K562 (cell line): ENCODE measurements around the gene GNG3. TPM values are rescaled to one million over a fixed set of nuclear protein-coding genes. Genes with fewer than 3 reads are reported as not detected.

ENCODE experiments used
- ATF7 ChIP-seq: fragments of 450-650 bp; IDR thresholded peaks from 2 replicates; pipeline ENCODE4 v1.7.1; 2014; ENCODE audit warnings: mild to moderate bottlenecking, moderate library complexity
- BRD9 ChIP-seq: fragments of 450-650 bp; IDR thresholded peaks from 2 replicates; pipeline ENCODE4 v1.6.1; 2018; ENCODE audit warnings: low read depth; ENCODE audit not compliant: partially characterized antibody
- CHAMP1 ChIP-seq: fragments of 450-650 bp; IDR thresholded peaks from 2 replicates; pipeline ENCODE4 v1.6.1; 2016; ENCODE audit warnings: mild to moderate bottlenecking
- FOSL1 ChIP-seq: fragments of 200-800 bp; sonication (Bioruptor generic); conservative IDR thresholded peaks from 2 replicates; pipeline ENCODE4 v1.6.1; 2016; ENCODE audit warnings: missing genetic modification characterization, missing compliant biosample characterization
- PHB ChIP-seq: fragments of 250-450 bp; sonication (Bioruptor Pico); IDR thresholded peaks from 2 replicates; pipeline ENCODE4 v1.5.0; 2021
- PHTF2 ChIP-seq: fragments of 250-450 bp; sonication (Bioruptor Pico); IDR thresholded peaks from 2 replicates; pipeline ENCODE4 v1.5.0; 2021; ENCODE audit warnings: mild to moderate bottlenecking
- POLR2B ChIP-seq: fragments of 450-650 bp; IDR thresholded peaks from 2 replicates; pipeline ENCODE4 v1.6.1; 2018; ENCODE audit warnings: low read depth; ENCODE audit not compliant: partially characterized antibody
- REST ChIP-seq, 2 experiments: fragments of 450-650 bp; formaldehyde crosslinking in 1 of 2; IDR thresholded peaks; 2 replicates each; pipeline versions ENCODE4 v1.4.0 to v1.6.1; 2014 to 2020; ENCODE audit warnings: mild to moderate bottlenecking in 2 of 2, borderline replicate concordance in 1 of 2, low read depth in 1 of 2
- RNF219 ChIP-seq: fragments of 250-450 bp; sonication (Bioruptor Pico); IDR thresholded peaks from 2 replicates; pipeline ENCODE4 v1.5.0; 2022; ENCODE audit warnings: mild to moderate bottlenecking
- SIN3A ChIP-seq, 2 experiments: fragments of 150-350 bp in 1 of 2; IDR thresholded peaks; 2 replicates each; pipeline ENCODE4 v1.6.1; 2011 to 2016; ENCODE audit warnings: borderline replicate concordance in 2 of 2, low read depth in 2 of 2, low read length in 2 of 2, mild to moderate bottlenecking in 2 of 2, moderate library complexity in 2 of 2; ENCODE audit not compliant: control insufficient read depth in 1 of 2
- SP1 ChIP-seq: sonication (generic); formaldehyde crosslinking; IDR thresholded peaks from 2 replicates; pipeline ENCODE4 v1.8.1; 2022; ENCODE audit warnings: mild to moderate bottlenecking, missing genetic modification reagents
- ZFX ChIP-seq: sonication (generic); formaldehyde crosslinking; IDR thresholded peaks from 2 replicates; pipeline ENCODE4 v1.8.0; 2022; ENCODE audit warnings: mild to moderate bottlenecking, missing genetic modification reagents, moderate library complexity
- ZNF232 ChIP-seq: sonication (generic); formaldehyde crosslinking; IDR thresholded peaks from 2 replicates; pipeline ENCODE4 v1.8.0; 2022; ENCODE audit warnings: mild to moderate bottlenecking, missing genetic modification reagents
- ZZZ3 ChIP-seq: fragments of 450-650 bp; IDR thresholded peaks from 2 replicates; pipeline ENCODE4 v1.6.1; 2016; ENCODE audit warnings: antibody characterized with exemption, mild to moderate bottlenecking, moderate library complexity
- polyA plus RNA-seq, 8 experiments: library from polyadenylated mRNA; depleted of rRNA in 4 of 8; stranded (reverse) in 5 of 8; unstranded in 3 of 8; fragments of >200 nt; fragmentation: Nextera tagmentation in 2 of 8; fragmentation: Illumina TruSeq in 1 of 8; extraction: Ambion mirVana in 2 of 8; extraction: Trizol in 1 of 8; gene quantifications; 2 replicates each; pipeline versions ENCODE4 v1.2.1 to v1.2.3, GENCODE V29; 2011 to 2014; ENCODE audit warnings: inconsistent platforms in 1 of 8, missing spikeins in 1 of 8
- total RNA-seq, 7 experiments: library from RNA; depleted of rRNA in 6 of 7; stranded (reverse); fragments of >200 nt in 6 of 7; fragmentation: Illumina TruSeq in 2 of 7; extraction: Trizol in 2 of 7; gene quantifications; 2 replicates each; pipeline versions ENCODE4 v1.2.1 to v1.2.3, GENCODE V29; 2011 to 2021; ENCODE audit warnings: low replicate concordance in 1 of 7

GNG3 gene
- total and polyA plus RNA-seq, 9 of the 15 experiments (the other 6 are each of a cell fraction or from before 2014, with no cell fraction given), result 0.07 TPM; not detected in 8

GRCh38 chr11:62671236-62671607 is 36.3 kb upstream of the GNG3 start (continued):
- TF ChIP-seq RNF219 (CRISPR knock-in tag) (0 out of 2 replicates have a peak, but pooled peaks have one; percentile 62), BRD9 (peak; percentile 60), PHB (peak; percentile 62; the same call in 1 of the 2 replicates), REST (IDR thresholded peaks at IDR 0.05; ENCODE audit: borderline replicate concordance) (no peak), REST (CRISPR knock-in tag; IDR thresholded peaks at IDR 0.05; ENCODE audit: low read depth) (no peak), POLR2B (peak; percentile 68), CHAMP1 (peak; percentile 78; the same call in 1 of the 2 replicates), SP1 (CRISPR knock-in tag) (peak; percentile 16; the same call in 1 of the 2 replicates), ATF7 (peak; percentile 67), SIN3A (IDR thresholded peaks at IDR 0.05; ENCODE audit: borderline replicate concordance in 2 of 2, control insufficient read depth in 1 of 2, low read depth in 2 of 2, low read length in 2 of 2) (0 out of 4 replicates have a peak, but pooled peaks of 1 of the 2 experiments have one; percentile 5), ZZZ3 (peak; percentile 88; the same call in 1 of the 2 replicates), ZFX (CRISPR knock-in tag) (peak; percentile 87), PHTF2 (CRISPR knock-in tag) (0 out of 2 replicates have a peak, but pooled peaks have one; percentile 34), FOSL1 (tag) (0 out of 2 replicates have a peak, but pooled peaks have one; percentile 28), ZNF232 (CRISPR knock-in tag) (no peak)
